ENCODE results near the gene PLEKHM1. TPM values are rescaled to one million over a fixed set of nuclear protein-coding genes. Genes with fewer than 3 reads are reported as not detected.
"Not testable (repeated sequence)": the region's sequence is repeated elsewhere in the genome, so short reads cannot be mapped to it uniquely, and the experiment has no call there.

PLEKHM1 gene
- total and polyA plus RNA-seq, 12 donors = 10.1 to 152 (median 51.6) TPM

GRCh38 chr17:45444856-45445820 lies 45.4 kb downstream of the PLEKHM1 start:
- H3K9me3 ChIP-seq (replicated peaks in 1 of 3); H3K4me3 ChIP-seq; DNase-seq; H3K4me1 ChIP-seq (replicated peaks in 1 of 2); intact Hi-C loops (cut with DNase I); H3K27me3 ChIP-seq: not testable (repeated sequence)
- Histone ChIP-seq H3K27ac (peak overlapping the region in 1 of 5 donors; percentile 29), H3K36me3 (replicated peaks in 1 of 2) (peaks cover 0 to 13% of the 10 kb centered on the region in 2 donors)
- WGBS, 4 donors = 87 to 91% (median 88%) methylated on average over 13 to 21 of the region's 21 CpGs

DNA sequence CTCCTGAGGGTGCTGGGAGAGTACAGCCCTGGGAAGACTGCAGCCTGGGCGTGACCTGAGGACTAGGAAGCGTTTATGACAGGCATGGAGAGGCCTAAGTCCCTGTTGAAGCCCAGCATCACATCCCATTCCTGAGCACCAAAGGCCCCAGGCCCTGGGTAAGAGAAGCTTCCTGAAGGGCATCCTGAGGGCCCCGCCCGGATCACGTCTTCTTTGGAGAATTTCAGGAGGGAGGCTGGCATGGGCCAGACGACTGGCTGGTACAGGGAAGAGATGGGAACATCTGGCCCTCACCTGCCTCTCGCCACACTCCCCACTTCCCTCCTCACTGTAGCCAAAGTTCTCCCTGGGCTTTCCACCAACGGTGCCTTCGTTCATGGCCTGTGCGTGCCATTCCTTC lies 46.2 kb downstream of the PLEKHM1 start:
- H3K27ac ChIP-seq; H3K4me1 ChIP-seq (replicated peaks in 1 of 2); intact Hi-C loops (cut with DNase I); DNase-seq; H3K9me3 ChIP-seq (replicated peaks in 1 of 3); H3K4me3 ChIP-seq; H3K27me3 ChIP-seq: not testable (repeated sequence)
- 82 to 91% (median 89%) methylated on average over 6 to 10 of the region's 10 CpGs for WGBS, 4 donors
- H3K36me3 ChIP-seq (replicated peaks in 1 of 2) = peaks cover 0 to 20% of the 10 kb centered on the region in 2 donors

GRCh38 chr17:45443371-45444260 lies 46.9 kb downstream of the PLEKHM1 start:
- H3K27me3 ChIP-seq; intact Hi-C loops (cut with DNase I); H3K4me1 ChIP-seq (replicated peaks in 1 of 2); H3K4me3 ChIP-seq; H3K27ac ChIP-seq; H3K9me3 ChIP-seq (replicated peaks in 1 of 3): not testable (repeated sequence)
- peak in 1 of 7 donors; percentile 13 for DNase-seq
- H3K36me3 ChIP-seq (replicated peaks in 1 of 2) = peaks cover 0 to 26% of the 10 kb centered on the region in 2 donors
- 83 to 100% (median 90%) methylated on average over 2 to 10 of the region's 10 CpGs for WGBS, 4 donors

DNA sequence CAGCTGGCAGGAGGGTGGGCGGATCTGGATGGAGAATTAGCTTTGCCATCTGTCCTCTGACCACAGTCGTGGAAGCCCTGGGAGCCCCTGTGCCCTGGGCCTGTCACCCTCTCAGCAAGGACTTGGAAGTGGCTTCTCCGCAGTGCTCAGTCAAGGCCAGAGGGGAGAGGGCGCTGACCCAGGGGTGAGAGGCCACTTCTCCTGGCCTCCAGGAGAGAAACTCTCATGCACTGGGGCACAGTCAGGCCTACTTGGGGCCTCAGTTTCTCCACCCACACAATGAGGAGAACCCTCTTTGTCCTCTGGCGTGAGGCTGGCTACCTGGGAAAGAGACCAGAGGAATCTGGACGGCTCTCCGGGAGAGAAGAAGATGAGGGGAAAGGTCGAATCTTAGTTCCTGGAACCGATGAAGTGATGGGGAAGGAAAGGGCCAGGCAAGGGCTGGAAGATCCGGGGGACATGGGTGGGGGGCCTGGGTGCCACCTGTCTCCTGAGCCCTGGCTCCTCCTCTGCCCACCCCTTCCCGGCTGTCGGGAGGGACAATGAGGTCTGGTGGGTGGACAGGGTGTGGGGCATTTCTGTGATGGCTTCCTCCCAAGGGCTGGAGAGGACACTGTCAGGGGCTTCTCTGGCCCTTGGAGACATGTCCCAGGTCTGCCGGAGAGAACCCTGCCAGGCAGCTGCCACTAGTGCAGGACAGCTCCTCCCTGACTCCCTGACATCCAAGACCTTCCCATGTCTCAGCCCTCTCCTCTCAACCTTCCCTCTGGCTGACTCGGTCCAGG lies 48.8 kb downstream of the PLEKHM1 start:
- Histone ChIP-seq H3K4me1 (replicated peaks in 1 of 2) (no peaks in the 10 kb centered on the region), H3K4me3 (no peak overlapping the region), H3K27me3 (no peaks in the 10 kb centered on the region), H3K36me3 (replicated peaks in 1 of 2) (peaks cover 0 to 39% of the 10 kb centered on the region in 2 donors), H3K9me3 (replicated peaks in 1 of 3) (no peaks in the 10 kb centered on the region), H3K27ac (no peak overlapping the region)
- intact Hi-C loops (cut with DNase I) = no loop called here
- WGBS, 4 donors = 75 to 89% (median 83%) methylated on average over 9 to 14 of the region's 14 CpGs
- TF ChIP-seq CTCF (IDR thresholded peaks at IDR 0.05) (no peak), POLR2A (IDR thresholded peaks at IDR 0.05) (no peak)
- no peak for DNase-seq

GRCh38 chr17:45440839-45441515 lies 49.5 kb downstream of the PLEKHM1 start:
- H3K36me3 ChIP-seq (replicated peaks in 1 of 2) = peaks cover 0 to 47% of the 10 kb centered on the region in 2 donors
- H3K4me1 ChIP-seq (replicated peaks in 1 of 2); DNase-seq; H3K4me3 ChIP-seq; intact Hi-C loops (cut with DNase I); H3K27me3 ChIP-seq; H3K27ac ChIP-seq; H3K9me3 ChIP-seq (replicated peaks in 1 of 3): not testable (repeated sequence)
- WGBS, 4 donors = 74 to 92% (median 75%) methylated on average over 5 to 7 of the region's 7 CpGs; no CpG with 5 or more reads in 1 of the 4 donors
